Measurements from ENCODE around the gene RNF144B.

The RNF144B gene

GRCh38 chr6:18488004-18488403 lies 100.9 kb downstream of the RNF144B start:
- Histone ChIP-seq H3K27me3 (ENCODE audit: control insufficient read depth, insufficient read depth, low read length) (no peaks in the 10 kb centered on the region), H3K36me3 (ENCODE audit: control insufficient read depth, insufficient read depth, low read length) (no peaks in the 10 kb centered on the region), H3K9ac (ENCODE audit: low read length) (no peak overlapping the region), H3K9me3 (ENCODE audit: control insufficient read depth, insufficient read depth, low read depth, low read length) (no peaks in the 10 kb centered on the region), H3K27ac (ENCODE audit: low read depth, low read length) (no peak overlapping the region), H3K4me1 (ENCODE audit: control insufficient read depth, insufficient read depth, low read length) (peaks cover 11% of the 10 kb centered on the region; the same call in 1 of the 2 replicates), H3K4me3 (ENCODE audit: low read depth, low read length) (no peak overlapping the region)

- no peak overlapping the region for H3K4me3 ChIP-seq (ENCODE audit: low read depth, low read length)
- H3K27ac ChIP-seq (ENCODE audit: low read depth, low read length) = no peak overlapping the region
- no peaks in the 10 kb centered on the region for H3K9me3 ChIP-seq (ENCODE audit: control insufficient read depth, insufficient read depth, low read depth, low read length)
- H3K27me3 ChIP-seq (ENCODE audit: control insufficient read depth, insufficient read depth, low read length) = no peaks in the 10 kb centered on the region
- H3K36me3 ChIP-seq (ENCODE audit: control insufficient read depth, insufficient read depth, low read length) = no peaks in the 10 kb centered on the region
- no peak overlapping the region for H3K9ac ChIP-seq (ENCODE audit: low read length)
- H3K4me1 ChIP-seq (ENCODE audit: control insufficient read depth, insufficient read depth, low read length) = peaks cover 11% of the 10 kb centered on the region; the same call in 1 of the 2 replicates
Measured at GRCh38 chr6:18488526-18489270, 101.5 kb downstream of the RNF144B start.

- no peaks in the 10 kb centered on the region for H3K36me3 ChIP-seq (ENCODE audit: control insufficient read depth, insufficient read depth, low read length)
- peaks cover 11% of the 10 kb centered on the region; the same call in 1 of the 2 replicates for H3K4me1 ChIP-seq (ENCODE audit: control insufficient read depth, insufficient read depth, low read length)
- no peaks in the 10 kb centered on the region for H3K9me3 ChIP-seq (ENCODE audit: control insufficient read depth, insufficient read depth, low read depth, low read length)
- H3K4me3 ChIP-seq (ENCODE audit: low read depth, low read length) = no peak overlapping the region
- H3K27ac ChIP-seq (ENCODE audit: low read depth, low read length) = no peak overlapping the region
- no peak overlapping the region for H3K9ac ChIP-seq (ENCODE audit: low read length)
- no peaks in the 10 kb centered on the region for H3K27me3 ChIP-seq (ENCODE audit: control insufficient read depth, insufficient read depth, low read length)
Measured at GRCh38 chr6:18489335-18489734, 102.2 kb downstream of the RNF144B start.

- Histone ChIP-seq H3K9me3 (ENCODE audit: control insufficient read depth, insufficient read depth, low read depth, low read length) (no peaks in the 10 kb centered on the region), H3K27ac (ENCODE audit: low read depth, low read length) (no peak overlapping the region), H3K9ac (ENCODE audit: low read length) (no peak overlapping the region), H3K4me3 (ENCODE audit: low read depth, low read length) (no peak overlapping the region), H3K36me3 (ENCODE audit: control insufficient read depth, insufficient read depth, low read length) (no peaks in the 10 kb centered on the region), H3K27me3 (ENCODE audit: control insufficient read depth, insufficient read depth, low read length) (no peaks in the 10 kb centered on the region), H3K4me1 (ENCODE audit: control insufficient read depth, insufficient read depth, low read length) (peaks cover 6% of the 10 kb centered on the region; the same call in 1 of the 2 replicates)
Measured at GRCh38 chr6:18491308-18492045, 104.3 kb downstream of the RNF144B start.

- H3K27me3 ChIP-seq (ENCODE audit: control insufficient read depth, insufficient read depth, low read length) = no peaks in the 10 kb centered on the region
- no peak overlapping the region for H3K4me3 ChIP-seq (ENCODE audit: low read depth, low read length)
- no peaks in the 10 kb centered on the region for H3K9me3 ChIP-seq (ENCODE audit: control insufficient read depth, insufficient read depth, low read depth, low read length)
- no peak overlapping the region for H3K27ac ChIP-seq (ENCODE audit: low read depth, low read length)
- no peaks in the 10 kb centered on the region for H3K36me3 ChIP-seq (ENCODE audit: control insufficient read depth, insufficient read depth, low read length)
- no peak overlapping the region for H3K9ac ChIP-seq (ENCODE audit: low read length)
- peaks cover 6% of the 10 kb centered on the region; the same call in 1 of the 2 replicates for H3K4me1 ChIP-seq (ENCODE audit: control insufficient read depth, insufficient read depth, low read length)
Measured at GRCh38 chr6:18492972-18493371, 105.8 kb downstream of the RNF144B start.

GRCh38 chr6:18493382-18493891 lies 106.3 kb downstream of the RNF144B start:
- Histone ChIP-seq H3K4me3 (ENCODE audit: low read depth, low read length) (no peak overlapping the region), H3K4me1 (ENCODE audit: control insufficient read depth, insufficient read depth, low read length) (peaks cover 6% of the 10 kb centered on the region; the same call in 1 of the 2 replicates), H3K27me3 (ENCODE audit: control insufficient read depth, insufficient read depth, low read length) (no peaks in the 10 kb centered on the region), H3K9ac (ENCODE audit: low read length) (no peak overlapping the region), H3K9me3 (ENCODE audit: control insufficient read depth, insufficient read depth, low read depth, low read length) (no peaks in the 10 kb centered on the region), H3K36me3 (ENCODE audit: control insufficient read depth, insufficient read depth, low read length) (no peaks in the 10 kb centered on the region), H3K27ac (ENCODE audit: low read depth, low read length) (no peak overlapping the region)

- Histone ChIP-seq H3K9me3 (ENCODE audit: control insufficient read depth, insufficient read depth, low read depth, low read length) (no peaks in the 10 kb centered on the region), H3K9ac (ENCODE audit: low read length) (no peak overlapping the region), H3K4me1 (ENCODE audit: control insufficient read depth, insufficient read depth, low read length) (peaks cover 6% of the 10 kb centered on the region; the same call in 1 of the 2 replicates), H3K27ac (ENCODE audit: low read depth, low read length) (no peak overlapping the region), H3K4me3 (ENCODE audit: low read depth, low read length) (no peak overlapping the region), H3K27me3 (ENCODE audit: control insufficient read depth, insufficient read depth, low read length) (no peaks in the 10 kb centered on the region), H3K36me3 (ENCODE audit: control insufficient read depth, insufficient read depth, low read length) (no peaks in the 10 kb centered on the region)
Measured at GRCh38 chr6:18493925-18494324, 106.8 kb downstream of the RNF144B start.

GRCh38 chr6:18495236-18495635 lies 108.1 kb downstream of the RNF144B start:
- Histone ChIP-seq H3K9me3 (ENCODE audit: control insufficient read depth, insufficient read depth, low read depth, low read length) (no peaks in the 10 kb centered on the region), H3K4me3 (ENCODE audit: low read depth, low read length) (no peak overlapping the region), H3K27me3 (ENCODE audit: control insufficient read depth, insufficient read depth, low read length) (no peaks in the 10 kb centered on the region), H3K9ac (ENCODE audit: low read length) (no peak overlapping the region), H3K27ac (ENCODE audit: low read depth, low read length) (no peak overlapping the region), H3K36me3 (ENCODE audit: control insufficient read depth, insufficient read depth, low read length) (no peaks in the 10 kb centered on the region), H3K4me1 (ENCODE audit: control insufficient read depth, insufficient read depth, low read length) (peaks cover 6% of the 10 kb centered on the region; the same call in 1 of the 2 replicates)

- Histone ChIP-seq H3K27ac (ENCODE audit: low read depth, low read length) (no peak overlapping the region), H3K4me3 (ENCODE audit: low read depth, low read length) (no peak overlapping the region), H3K4me1 (ENCODE audit: control insufficient read depth, insufficient read depth, low read length) (peaks cover 2% of the 10 kb centered on the region; the same call in 1 of the 2 replicates), H3K9ac (ENCODE audit: low read length) (no peak overlapping the region), H3K27me3 (ENCODE audit: control insufficient read depth, insufficient read depth, low read length) (no peaks in the 10 kb centered on the region), H3K36me3 (ENCODE audit: control insufficient read depth, insufficient read depth, low read length) (no peaks in the 10 kb centered on the region), H3K9me3 (ENCODE audit: control insufficient read depth, insufficient read depth, low read depth, low read length) (no peaks in the 10 kb centered on the region)
Measured at GRCh38 chr6:18496462-18496861, 109.3 kb downstream of the RNF144B start.

GRCh38 chr6:18497006-18497405 lies 109.9 kb downstream of the RNF144B start:
- H3K36me3 ChIP-seq (ENCODE audit: control insufficient read depth, insufficient read depth, low read length) = no peaks in the 10 kb centered on the region
- no peak overlapping the region for H3K27ac ChIP-seq (ENCODE audit: low read depth, low read length)
- H3K4me3 ChIP-seq (ENCODE audit: low read depth, low read length) = no peak overlapping the region
- H3K27me3 ChIP-seq (ENCODE audit: control insufficient read depth, insufficient read depth, low read length) = no peaks in the 10 kb centered on the region
- H3K4me1 ChIP-seq (ENCODE audit: control insufficient read depth, insufficient read depth, low read length) = no peaks in the 10 kb centered on the region
- no peaks in the 10 kb centered on the region for H3K9me3 ChIP-seq (ENCODE audit: control insufficient read depth, insufficient read depth, low read depth, low read length)
- H3K9ac ChIP-seq (ENCODE audit: low read length) = no peak overlapping the region

- no peaks in the 10 kb centered on the region for H3K4me1 ChIP-seq (ENCODE audit: control insufficient read depth, insufficient read depth, low read length)
- no peak overlapping the region for H3K4me3 ChIP-seq (ENCODE audit: low read depth, low read length)
- no peaks in the 10 kb centered on the region for H3K36me3 ChIP-seq (ENCODE audit: control insufficient read depth, insufficient read depth, low read length)
- no peak overlapping the region for H3K9ac ChIP-seq (ENCODE audit: low read length)
- no peaks in the 10 kb centered on the region for H3K27me3 ChIP-seq (ENCODE audit: control insufficient read depth, insufficient read depth, low read length)
- H3K27ac ChIP-seq (ENCODE audit: low read depth, low read length) = no peak overlapping the region
- H3K9me3 ChIP-seq (ENCODE audit: control insufficient read depth, insufficient read depth, low read depth, low read length) = no peaks in the 10 kb centered on the region
Measured at GRCh38 chr6:18498408-18498807, 111.3 kb downstream of the RNF144B start.

Measured in HUES6 (cell line).